Colonic mucosa (tissue), 4 donors: ENCODE data around the gene FOXK2. TPM values are rescaled to one million over a fixed set of nuclear protein-coding genes. Genes with fewer than 3 reads are reported as not detected.
"Not testable (repeated sequence)": the region's sequence is repeated elsewhere in the genome, so short reads cannot be mapped to it uniquely, and the experiment has no call there.

Source experiments
- DNase-seq: peaks from one replicate; pipeline ENCODE4 v3.0.0-alpha.2; 2020
- H3K27ac ChIP-seq: fragments of 200-600 bp; one replicate; pipeline ENCODE4 v1.8.0; 2021
- H3K27me3 ChIP-seq: fragments of 200-600 bp; one replicate; pipeline ENCODE4 v1.8.0; 2021
- H3K36me3 ChIP-seq: fragments of 200-600 bp; one replicate; pipeline ENCODE4 v1.8.0; 2021
- H3K4me1 ChIP-seq: fragments of 200-600 bp; one replicate; pipeline ENCODE4 v1.8.0; 2021; ENCODE audit warnings: mild to moderate bottlenecking
- H3K4me3 ChIP-seq: fragments of 200-600 bp; one replicate; pipeline ENCODE4 v1.8.0; 2021
- H3K9ac ChIP-seq, 2 donors: one replicate each; pipeline ENCODE4 v1.7.0; 2013; ENCODE audit warnings: control low read depth in 2 of 2, low read depth in 2 of 2, low read length in 2 of 2
- H3K9me3 ChIP-seq: fragments of 200-600 bp; one replicate; pipeline ENCODE4 v1.8.0; 2021
- CTCF ChIP-seq: fragments of 200-600 bp; IDR thresholded peaks from one replicate; pipeline ENCODE4 v1.8.0; 2022; ENCODE audit warnings: antibody characterized with exemption, mild to moderate bottlenecking
- intact Hi-C: fragments of 100-400 bp; cut with DNase I; formaldehyde crosslinking; loops from one replicate; pipeline ENCODE4 v1.14.1; 2022
- total RNA-seq, 2 donors: library from RNA; stranded (reverse); fragmentation: NEBNext Ultra II Directional in 1 of 2; extraction: Animal tissue kit (Norgen Biotek cat#: 25700) in 1 of 2; gene quantifications; one replicate each; pipeline ENCODE4 v1.2.1, GENCODE V29; 2021
- donor health status: healthy.
- donor health status: DM: no; HTN: no; CAD: no.
- donor health status: DM: no; HTN: no; CAD: no.

FOXK2 gene
- total RNA-seq, 2 donors from 2014 or later: 34.8 to 44.5 TPM

GRCh38 chr17:82560252-82560642, 40.7 kb downstream of the FOXK2 start:
- Histone ChIP-seq H3K9ac (no peak overlapping the region), H3K27me3 (no peaks in the 10 kb centered on the region), H3K36me3 (no peaks in the 10 kb centered on the region), H3K9me3 (no peaks in the 10 kb centered on the region), H3K4me3 (no peak overlapping the region), H3K4me1 (peaks cover 12% of the 10 kb centered on the region), H3K27ac (no peak overlapping the region)
- DNase-seq: no peak
- TF ChIP-seq CTCF: no peak
- intact Hi-C loops: no loop called here

- DNase-seq: no peak
- no peak overlapping the region for H3K27ac ChIP-seq
- H3K9me3 ChIP-seq: no peaks in the 10 kb centered on the region
- H3K36me3 ChIP-seq: no peaks in the 10 kb centered on the region
- no peak for TF ChIP-seq CTCF
- no peak overlapping the region for H3K4me3 ChIP-seq
- H3K4me1 ChIP-seq: peaks cover 12% of the 10 kb centered on the region
- no peak overlapping the region for H3K9ac ChIP-seq
- H3K27me3 ChIP-seq: no peaks in the 10 kb centered on the region
- intact Hi-C loops: no loop called here
Observed at GRCh38 chr17:82560802-82561428, 41.4 kb downstream of the FOXK2 start.

- Histone ChIP-seq H3K4me1 (peaks cover 13% of the 10 kb centered on the region), H3K9me3 (no peaks in the 10 kb centered on the region), H3K36me3 (no peaks in the 10 kb centered on the region), H3K9ac (no peak overlapping the region), H3K27me3 (no peaks in the 10 kb centered on the region), H3K4me3 (no peak overlapping the region), H3K27ac (no peak overlapping the region)
- TF ChIP-seq CTCF: no peak
- DNase-seq: no peak
- intact Hi-C loops: no loop called here
Observed at GRCh38 chr17:82561429-82562035, 42.0 kb downstream of the FOXK2 start.

DNA sequence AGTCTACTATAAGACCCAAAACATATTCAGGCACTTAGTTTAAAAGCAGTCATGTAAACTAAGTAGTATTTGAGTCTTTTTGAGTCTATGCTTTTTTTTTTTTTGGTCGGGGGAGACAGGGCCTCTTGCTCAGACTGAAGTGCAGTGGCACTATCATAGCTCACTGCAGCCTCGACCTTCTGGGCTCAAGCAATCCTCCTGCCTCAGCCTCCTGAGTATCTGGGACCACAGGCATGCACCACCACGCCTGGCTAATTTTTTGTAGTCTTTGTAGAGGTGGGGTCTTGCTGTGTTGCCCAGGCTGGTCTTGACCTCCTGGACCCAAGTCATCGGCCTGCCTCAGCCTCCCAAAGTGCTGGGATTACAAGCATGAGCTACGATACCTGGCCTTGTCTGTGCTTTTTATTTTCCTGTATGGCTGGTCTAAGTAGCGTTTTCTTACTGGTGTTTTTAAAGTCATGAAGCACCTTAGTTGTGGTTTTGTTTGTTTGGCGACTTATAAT, 43.2 kb downstream of the FOXK2 start:
- H3K4me1 ChIP-seq: peaks cover 23% of the 10 kb centered on the region
- H3K27me3 ChIP-seq, H3K36me3 ChIP-seq, H3K27ac ChIP-seq, DNase-seq, H3K4me3 ChIP-seq, intact Hi-C loops, H3K9ac ChIP-seq, H3K9me3 ChIP-seq: not testable (repeated sequence)

- no peak for TF ChIP-seq CTCF
- Histone ChIP-seq H3K36me3 (no peaks in the 10 kb centered on the region), H3K4me1 (peaks cover 29% of the 10 kb centered on the region), H3K27me3 (no peaks in the 10 kb centered on the region), H3K9ac (no peak overlapping the region), H3K9me3 (no peaks in the 10 kb centered on the region), H3K4me3 (no peak overlapping the region), H3K27ac (no peak overlapping the region)
- no peak for DNase-seq
- intact Hi-C loops: no loop called here
Observed at GRCh38 chr17:82563318-82563717, 43.8 kb downstream of the FOXK2 start.

GRCh38 chr17:82563745-82564144, 44.2 kb downstream of the FOXK2 start:
- H3K27me3 ChIP-seq, H3K9me3 ChIP-seq, intact Hi-C loops, DNase-seq, H3K9ac ChIP-seq, H3K4me3 ChIP-seq, H3K27ac ChIP-seq, H3K36me3 ChIP-seq: not testable (repeated sequence)
- H3K4me1 ChIP-seq: peaks cover 29% of the 10 kb centered on the region
